Stimulated activated CD8-positive, alpha-beta memory T cell treated with anti-CD3 and anti-CD28 coated beads, Interleukin-15, amount 100 ng/mL, for 4 hours (primary cell): ENCODE measurements around the gene SDHAF4.
"Not testable (repeated sequence)": the region's sequence is repeated elsewhere in the genome, so short reads cannot be mapped to it uniquely, and the experiment has no call there.

ENCODE experiments used
- DNase-seq, 2 donors: peaks; one replicate each; pipeline ENCODE4 v3.0.0-alpha.2; 2020; ENCODE audit warnings: low read depth in 2 of 2

The SDHAF4 gene

GRCh38 chr6:70566751-70567382, at the start of gene SDHAF4:
SDHAF4 (plus strand) TSS chr6:70566930; CDS start chr6:70566941, 11 bp downstream.
- peak; percentile 85 to 89 for DNase-seq

GRCh38 chr6:70518723-70519122, 48.0 kb upstream of the SDHAF4 start:
- no peak for DNase-seq

- no peak for DNase-seq
Observed at GRCh38 chr6:70520575-70520974, 46.2 kb upstream of the SDHAF4 start.

- DNase-seq, result no peak
Observed at GRCh38 chr6:70524721-70525286, 41.9 kb upstream of the SDHAF4 start.

- DNase-seq, result no peak
Observed at GRCh38 chr6:70527071-70527737, 39.5 kb upstream of the SDHAF4 start.

GRCh38 chr6:70530023-70530422, 36.7 kb upstream of the SDHAF4 start:
- DNase-seq, result no peak

GRCh38 chr6:70531133-70531532, 35.6 kb upstream of the SDHAF4 start:
- DNase-seq, result no peak

GRCh38 chr6:70537266-70537665, 29.5 kb upstream of the SDHAF4 start:
- no peak for DNase-seq

GRCh38 chr6:70538376-70538775, 28.4 kb upstream of the SDHAF4 start:
- no peak for DNase-seq

- DNase-seq, result no peak
Observed at GRCh38 chr6:70547313-70547712, 19.4 kb upstream of the SDHAF4 start.

- no peak for DNase-seq
Observed at GRCh38 chr6:70547905-70548304, 18.8 kb upstream of the SDHAF4 start.

- no peak for DNase-seq
Observed at GRCh38 chr6:70549327-70549726, 17.4 kb upstream of the SDHAF4 start.

- DNase-seq, result no peak
Observed at GRCh38 chr6:70551566-70551965, 15.2 kb upstream of the SDHAF4 start.

GRCh38 chr6:70552286-70552940, 14.3 kb upstream of the SDHAF4 start:
- DNase-seq, result not testable (repeated sequence)

- no peak for DNase-seq
Observed at GRCh38 chr6:70552974-70553373, 13.8 kb upstream of the SDHAF4 start.

- no peak for DNase-seq
Observed at GRCh38 chr6:70557998-70558397, 8.7 kb upstream of the SDHAF4 start.

- not testable (repeated sequence) for DNase-seq
Observed at GRCh38 chr6:70562401-70562800, 4.3 kb upstream of the SDHAF4 start.

- DNase-seq, result no peak
Observed at GRCh38 chr6:70563530-70563929, 3.2 kb upstream of the SDHAF4 start.

- DNase-seq, result no peak
Observed at GRCh38 chr6:70574643-70575042, 7.9 kb downstream of the SDHAF4 start.

GRCh38 chr6:70575899-70576495, 9.3 kb downstream of the SDHAF4 start:
- DNase-seq, result no peak

GRCh38 chr6:70586114-70586513, 19.4 kb downstream of the SDHAF4 start:
- DNase-seq, result no peak

GRCh38 chr6:70590400-70590799, 23.7 kb downstream of the SDHAF4 start:
- no peak for DNase-seq
